GM19395 (cell line): Measurements from ENCODE around the gene TYMS.
"Not testable (repeated sequence)": the region's sequence is repeated elsewhere in the genome, so short reads cannot be mapped to it uniquely, and the experiment has no call there.

Experiments used
- ATAC-seq: cut with Tn5 transposase; IDR thresholded peaks from one replicate; pipeline ENCODE4 v1.9.1; 2021; ENCODE audit warnings: mild to moderate bottlenecking, moderate library complexity; ENCODE audit not compliant: unreplicated experiment

The TYMS gene

DNA sequence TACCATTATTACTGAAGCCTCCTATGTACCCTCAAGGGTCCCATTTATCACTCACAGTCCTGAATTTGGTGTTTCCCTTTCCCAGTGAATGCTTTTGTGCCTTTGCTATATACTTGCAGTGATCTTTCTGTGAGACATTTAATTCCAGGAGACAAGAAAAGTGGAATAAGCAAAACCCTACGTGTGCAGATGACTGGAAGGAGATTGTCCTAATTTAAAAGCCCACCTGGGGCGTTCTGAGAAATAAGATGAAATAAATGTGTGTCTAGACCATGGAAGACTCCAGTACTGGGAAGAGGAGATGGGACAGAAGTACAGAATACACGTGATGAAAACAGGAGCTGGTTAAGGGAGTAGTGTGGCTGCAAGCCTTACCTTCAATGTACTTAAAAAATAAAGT, 19.3 kb downstream of the TYMS start:
- no peak for ATAC-seq

DNA sequence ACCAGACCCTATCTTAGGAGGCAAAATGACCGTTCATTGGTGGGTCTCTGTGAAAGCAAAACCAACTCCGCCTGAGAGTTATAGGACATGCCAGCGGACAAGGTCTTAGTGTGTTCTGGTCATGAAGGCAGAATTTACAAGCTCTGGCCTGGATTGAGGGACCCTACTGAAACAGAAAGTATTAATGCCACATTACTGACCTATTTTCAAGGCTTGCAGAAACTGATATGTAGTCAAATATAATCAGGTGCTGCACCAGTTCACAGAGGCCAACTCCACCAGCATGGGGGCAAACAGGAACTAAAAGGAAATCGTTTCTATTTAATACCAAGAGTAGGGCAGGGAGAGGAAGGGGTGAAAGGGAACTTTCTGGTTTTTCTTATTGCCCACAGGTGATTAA, 19.7 kb downstream of the TYMS start:
- ATAC-seq, result peak; percentile 61

DNA sequence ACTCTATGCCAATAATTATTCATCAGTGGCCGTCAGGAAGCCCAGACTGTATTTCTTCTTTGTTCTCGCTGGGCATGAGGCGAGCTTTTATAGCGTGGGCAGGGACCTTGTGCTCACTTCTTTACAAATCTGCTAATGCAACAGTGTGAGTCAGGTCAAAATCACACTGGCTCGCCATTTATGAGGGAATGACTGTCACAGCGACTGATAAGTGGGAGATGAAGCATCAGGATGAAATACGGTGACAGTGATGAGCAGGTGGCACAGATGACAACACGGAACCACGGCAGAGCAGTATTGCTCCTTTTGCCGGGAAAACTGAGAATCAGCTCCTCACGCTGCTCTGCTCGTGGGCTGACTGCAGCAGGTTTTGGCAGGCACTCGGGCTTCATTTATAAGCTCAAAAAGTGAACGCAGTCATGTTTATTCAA, 20.5 kb downstream of the TYMS start:
- ATAC-seq, result no peak

DNA sequence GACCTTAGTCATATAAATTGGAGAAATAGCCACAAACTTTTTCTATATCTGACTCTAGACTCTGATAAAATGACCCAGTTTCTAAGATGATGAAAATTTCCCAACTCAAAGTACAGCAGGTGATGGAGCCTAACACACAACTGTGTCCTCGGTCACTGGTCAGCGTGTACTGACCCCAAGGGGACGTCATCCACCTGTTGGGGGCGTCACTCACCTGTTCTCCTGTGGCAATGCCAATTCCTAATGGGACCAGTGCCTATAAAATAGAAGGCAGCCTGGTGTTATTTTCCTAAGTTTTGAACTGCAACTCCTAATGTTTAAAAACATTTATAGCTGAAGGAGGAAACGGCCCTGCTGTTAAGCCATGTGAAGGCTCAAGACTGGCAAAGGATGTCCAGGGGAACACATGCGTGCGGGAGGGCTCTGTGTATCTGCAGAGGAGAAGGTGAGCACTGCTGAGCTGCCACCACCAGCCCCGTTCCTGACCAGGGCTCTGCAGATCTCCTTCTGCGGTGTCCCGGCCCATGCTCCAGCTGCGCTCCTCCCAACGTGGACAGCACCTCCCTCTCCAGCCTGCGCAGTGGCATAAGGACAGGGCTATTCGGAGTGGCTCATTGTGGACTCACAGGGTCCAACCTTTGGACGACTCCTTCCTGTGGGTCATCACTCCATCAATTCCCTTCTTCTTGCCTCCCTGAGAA, 21.2 kb downstream of the TYMS start:
- no peak for ATAC-seq

DNA sequence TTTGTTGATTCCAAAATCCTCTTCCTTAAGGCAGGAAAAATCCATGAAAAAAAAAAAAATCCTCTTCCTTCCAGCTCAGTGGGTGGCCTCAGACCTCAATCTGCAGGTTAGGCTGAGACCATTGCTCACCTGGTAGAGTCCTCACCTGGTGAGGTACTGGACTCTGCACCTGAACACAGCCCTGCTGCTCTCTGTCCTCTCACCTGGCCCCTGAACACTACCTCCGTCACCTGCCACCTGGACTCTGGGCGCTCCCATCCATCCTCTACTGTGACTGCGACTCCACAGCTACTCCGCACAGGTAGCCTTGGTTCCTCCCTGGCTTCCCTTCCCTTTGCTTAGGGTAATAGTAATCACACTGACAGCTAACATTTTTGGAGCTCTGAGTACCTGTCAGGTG, 22.1 kb downstream of the TYMS start:
- ATAC-seq, result no peak

DNA sequence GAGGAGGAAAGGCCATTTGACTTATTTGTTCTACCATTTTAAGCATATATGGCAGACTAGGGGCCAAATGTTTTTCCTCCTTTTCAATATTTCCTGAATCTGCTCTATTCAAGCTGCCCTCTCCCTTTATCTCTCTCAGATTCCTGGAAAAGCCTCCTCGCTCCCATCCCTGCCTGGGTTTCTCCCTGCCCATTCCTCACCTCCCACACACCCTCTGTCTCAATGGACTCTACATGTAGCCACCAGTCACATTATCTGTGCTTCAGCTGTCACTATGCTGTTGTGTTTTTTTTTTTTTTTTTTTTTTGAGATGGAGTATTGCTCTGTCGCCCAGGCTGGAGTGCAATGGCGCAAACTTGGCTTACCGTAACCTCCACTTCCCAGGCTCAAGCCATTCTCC, 22.9 kb downstream of the TYMS start:
- ATAC-seq, result no peak

DNA sequence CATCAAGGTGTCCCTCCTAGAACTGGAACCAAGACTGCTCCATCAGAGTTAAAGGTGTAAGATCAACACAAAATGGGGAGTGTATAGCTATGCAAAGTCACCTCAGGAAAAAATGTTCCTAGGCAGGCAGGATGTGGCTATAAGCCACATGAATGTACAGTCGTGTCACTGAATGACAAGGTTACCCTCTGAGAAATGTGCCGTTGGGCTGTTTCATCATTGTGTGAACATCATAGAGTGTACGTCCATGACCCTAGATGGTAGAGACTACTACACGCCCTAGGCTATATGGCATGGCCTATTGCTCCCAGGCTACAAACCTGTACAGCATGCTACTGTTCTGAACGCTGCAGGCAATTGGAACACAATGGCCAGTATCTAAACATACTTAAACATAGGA, 24.5 kb downstream of the TYMS start:
- no peak for ATAC-seq

DNA sequence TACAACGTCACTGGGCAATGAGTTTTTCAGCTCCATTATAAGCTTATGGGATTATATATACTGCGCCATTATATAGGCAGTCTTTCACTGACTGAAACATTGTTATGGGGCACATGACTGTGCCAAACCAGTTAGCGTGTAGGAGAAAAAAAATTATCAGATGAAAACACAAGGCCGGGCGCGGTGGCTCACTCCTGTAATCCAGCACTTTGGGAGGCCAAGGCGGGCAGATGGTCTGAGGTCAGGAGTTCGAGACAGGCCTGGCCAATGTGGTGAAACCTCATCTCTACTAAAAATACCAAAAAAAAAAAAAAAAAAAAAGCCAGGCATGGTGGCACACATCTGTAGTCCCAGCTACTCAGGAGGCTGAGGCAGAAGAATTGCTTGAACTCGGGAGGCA, 25.0 kb downstream of the TYMS start:
- not testable (repeated sequence) for ATAC-seq

DNA sequence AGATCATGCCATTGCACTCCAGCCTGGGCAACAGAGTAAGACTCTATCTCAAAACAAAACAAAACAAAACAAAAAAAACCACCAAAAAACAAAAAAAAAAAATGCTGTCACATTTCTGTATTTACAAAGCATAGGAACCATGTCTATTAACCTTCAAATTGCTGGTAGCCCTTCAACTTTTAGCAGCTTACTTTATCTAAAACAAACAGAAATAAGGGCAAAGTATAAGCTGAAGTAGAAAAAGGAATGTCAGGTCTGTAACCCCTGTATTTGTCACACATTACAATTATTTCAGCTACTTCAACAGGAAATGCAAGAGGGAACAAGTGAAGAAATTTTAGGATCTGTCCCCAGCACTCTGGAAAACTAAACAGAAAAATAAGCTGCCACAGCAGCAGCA, 25.4 kb downstream of the TYMS start:
- no peak for ATAC-seq

DNA sequence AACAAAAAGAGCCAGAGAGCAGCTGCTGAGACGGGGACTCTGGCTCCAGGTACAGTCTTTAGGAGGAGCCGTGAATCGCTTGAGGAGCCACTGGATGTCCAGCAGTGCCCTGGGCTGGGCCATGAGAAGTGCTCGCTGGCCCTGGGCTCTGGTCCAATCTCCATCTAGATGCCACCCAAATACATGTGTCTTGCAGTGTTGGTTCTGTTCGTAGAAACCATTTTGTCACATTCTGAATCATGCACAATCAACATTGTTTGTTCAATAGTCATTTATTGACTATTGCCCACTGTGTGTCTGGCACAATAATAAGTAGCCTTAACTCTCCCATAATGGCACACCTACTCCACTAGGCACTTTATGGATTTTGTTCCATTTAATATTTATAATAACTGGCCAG, 26.1 kb downstream of the TYMS start:
- ATAC-seq, result no peak

DNA sequence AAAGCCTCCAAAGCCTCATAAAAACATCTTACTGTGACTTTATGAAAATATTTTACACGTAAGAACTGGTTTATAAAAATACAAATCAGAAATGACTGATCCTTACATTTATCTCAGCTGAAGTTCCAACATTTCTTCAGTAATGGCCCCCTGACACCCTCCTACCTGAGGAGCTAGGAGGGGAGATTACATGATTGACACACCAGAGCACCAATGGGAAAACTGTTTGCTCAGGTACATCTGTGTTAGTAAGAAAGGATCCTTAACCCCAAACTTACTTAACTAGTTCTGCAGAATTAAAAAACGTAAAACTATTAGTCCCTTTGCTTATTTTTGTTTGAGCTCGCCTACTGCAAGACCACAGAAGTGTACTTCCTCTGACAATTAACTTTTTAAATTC, 28.0 kb downstream of the TYMS start:
- ATAC-seq, result no peak

DNA sequence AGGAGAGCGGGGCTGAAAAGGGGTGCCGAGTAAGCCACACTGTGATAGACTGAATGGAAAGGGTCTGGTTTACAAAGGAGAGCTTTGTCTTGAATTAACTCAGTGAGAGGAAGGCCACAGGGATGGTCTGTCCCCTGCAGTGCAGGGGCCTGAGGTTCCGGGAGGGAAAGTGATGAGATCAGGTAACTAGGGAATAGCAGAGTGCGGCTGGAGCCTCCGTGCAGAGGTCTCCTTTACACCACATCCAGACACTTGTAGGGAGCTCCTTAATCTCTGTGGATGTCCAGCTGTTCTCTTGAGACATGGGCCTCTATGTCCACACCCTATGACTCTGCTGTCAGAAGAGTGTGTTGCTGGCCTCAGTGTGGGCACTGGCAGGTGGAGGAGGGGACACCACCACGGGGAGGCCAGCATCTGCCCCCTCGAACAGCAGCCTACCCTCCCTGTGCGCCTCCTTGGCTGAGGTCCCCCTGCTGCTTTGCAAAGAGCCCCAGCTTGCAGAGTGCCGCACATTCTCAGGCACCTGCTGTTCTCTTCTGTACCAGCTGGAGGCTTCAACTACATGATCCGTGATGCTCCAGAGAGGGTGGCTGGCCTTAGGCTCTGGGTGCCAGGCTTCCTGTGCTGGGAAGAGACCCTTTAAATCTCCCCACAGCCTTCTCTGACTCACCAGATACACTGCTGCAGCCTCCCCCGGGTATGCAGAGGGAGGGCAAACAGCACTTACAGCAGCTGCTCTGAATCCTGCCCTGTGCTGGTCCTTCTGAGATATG, 29.1 kb downstream of the TYMS start:
- no peak for ATAC-seq

DNA sequence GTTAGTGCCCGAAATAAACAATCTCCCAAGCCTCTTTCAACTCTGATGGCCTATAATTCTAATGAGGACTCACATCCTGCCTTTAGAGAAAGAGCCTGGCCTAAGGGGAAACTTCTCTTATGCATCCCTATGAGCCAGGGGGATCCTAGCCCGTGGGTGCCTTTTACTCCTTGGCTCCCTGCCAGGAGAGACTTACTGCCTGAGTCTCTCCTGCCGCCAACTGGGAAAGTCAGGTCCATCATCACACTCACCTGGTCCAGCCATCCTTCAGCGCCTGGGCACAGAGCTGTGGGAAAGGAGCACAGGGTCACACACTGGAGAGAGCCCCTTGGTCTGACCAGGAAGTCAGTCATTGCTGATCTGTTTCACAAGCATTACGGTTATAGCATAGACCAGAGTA, 30.9 kb downstream of the TYMS start:
- ATAC-seq, result no peak

DNA sequence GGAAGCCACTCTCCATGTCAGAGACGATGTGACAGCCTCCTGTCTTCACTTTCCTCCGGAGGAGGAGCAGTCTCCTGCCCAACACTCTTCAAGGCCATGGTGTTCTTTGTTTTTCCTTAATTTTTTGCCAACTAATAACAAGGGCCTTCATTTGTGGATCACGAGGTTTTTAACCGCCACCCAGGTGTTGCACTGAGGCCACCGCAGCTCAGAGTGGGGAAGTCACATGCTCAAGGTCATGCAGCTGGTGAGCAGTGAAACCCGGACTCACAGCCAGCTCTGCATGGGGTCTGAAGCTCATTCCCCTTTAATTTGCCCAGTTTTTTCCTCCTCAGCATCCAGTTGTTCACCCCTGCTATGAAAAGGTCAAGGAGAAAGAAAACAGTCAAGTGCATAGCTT, 35.4 kb downstream of the TYMS start:
- ATAC-seq, result no peak

DNA sequence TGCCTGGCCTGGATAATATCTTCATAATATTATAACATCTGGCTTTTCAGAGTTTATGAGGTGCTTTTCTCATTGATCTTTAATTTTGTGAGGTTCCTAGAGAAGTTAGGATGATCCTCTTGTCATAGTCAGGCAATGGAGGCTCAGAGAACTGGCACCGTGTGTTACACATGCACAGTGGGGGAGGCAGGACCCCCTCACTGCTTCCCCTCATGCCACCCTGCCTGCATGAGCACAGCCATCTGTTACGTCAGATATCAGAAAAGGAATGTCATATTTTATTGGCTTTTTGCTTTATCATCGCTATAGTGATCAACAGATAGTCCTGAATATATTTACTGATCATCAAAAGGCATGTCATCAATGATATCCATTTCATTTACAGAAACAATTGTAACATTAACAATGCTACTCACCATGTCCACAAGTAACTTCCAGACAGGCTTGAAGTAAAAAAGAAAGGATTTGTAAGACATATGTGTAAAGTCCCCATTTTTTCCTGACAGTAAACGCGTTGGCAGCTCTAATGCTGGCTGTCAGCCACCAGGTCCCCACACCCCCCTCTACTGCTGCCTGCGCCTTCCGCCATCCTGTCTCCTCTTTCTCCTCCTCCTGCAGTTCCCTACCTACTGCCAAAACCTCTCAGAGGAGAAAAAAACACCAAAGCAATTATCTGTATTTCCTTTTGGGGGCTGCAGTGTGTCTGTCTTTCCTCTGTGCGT, 36.2 kb downstream of the TYMS start:
- ATAC-seq, result no peak

DNA sequence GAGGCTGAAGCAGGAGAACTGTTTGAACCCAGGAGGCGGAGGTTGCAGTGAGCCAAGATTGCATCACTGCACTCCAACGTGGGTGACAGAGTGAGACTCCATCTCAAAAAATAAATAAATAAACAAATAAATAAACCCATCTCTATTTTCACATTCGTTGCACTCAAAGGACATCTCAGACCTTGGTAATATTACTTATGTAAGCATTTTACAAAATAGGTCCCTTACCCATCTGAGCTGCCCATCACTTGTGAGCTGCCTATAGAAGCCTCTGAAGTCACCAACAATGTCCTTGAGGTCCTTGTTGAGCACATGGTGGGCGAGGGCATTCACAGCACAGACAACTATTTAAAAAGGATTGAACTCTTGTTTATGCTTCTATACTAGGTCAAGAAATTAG, 39.6 kb downstream of the TYMS start:
- ATAC-seq, result no peak

DNA sequence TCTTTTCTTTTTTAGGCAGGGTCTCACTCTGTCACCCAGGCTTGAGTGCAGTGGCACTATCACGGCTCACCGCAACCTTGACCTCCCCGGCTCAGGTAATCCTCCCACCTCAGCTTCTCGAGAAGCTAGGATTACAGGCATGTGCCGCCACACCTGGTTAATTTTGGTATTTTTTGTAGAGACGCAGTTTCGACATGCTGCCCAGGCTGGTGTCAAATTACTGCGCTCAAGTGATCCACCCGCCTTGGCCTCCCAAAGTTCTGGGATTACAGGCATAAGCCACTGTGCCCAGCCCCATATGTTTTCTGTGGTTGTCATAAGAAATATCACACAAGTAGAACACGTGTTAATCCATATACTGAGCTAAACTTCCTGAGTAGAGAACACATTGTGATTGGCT, 40.3 kb downstream of the TYMS start:
- no peak for ATAC-seq

DNA sequence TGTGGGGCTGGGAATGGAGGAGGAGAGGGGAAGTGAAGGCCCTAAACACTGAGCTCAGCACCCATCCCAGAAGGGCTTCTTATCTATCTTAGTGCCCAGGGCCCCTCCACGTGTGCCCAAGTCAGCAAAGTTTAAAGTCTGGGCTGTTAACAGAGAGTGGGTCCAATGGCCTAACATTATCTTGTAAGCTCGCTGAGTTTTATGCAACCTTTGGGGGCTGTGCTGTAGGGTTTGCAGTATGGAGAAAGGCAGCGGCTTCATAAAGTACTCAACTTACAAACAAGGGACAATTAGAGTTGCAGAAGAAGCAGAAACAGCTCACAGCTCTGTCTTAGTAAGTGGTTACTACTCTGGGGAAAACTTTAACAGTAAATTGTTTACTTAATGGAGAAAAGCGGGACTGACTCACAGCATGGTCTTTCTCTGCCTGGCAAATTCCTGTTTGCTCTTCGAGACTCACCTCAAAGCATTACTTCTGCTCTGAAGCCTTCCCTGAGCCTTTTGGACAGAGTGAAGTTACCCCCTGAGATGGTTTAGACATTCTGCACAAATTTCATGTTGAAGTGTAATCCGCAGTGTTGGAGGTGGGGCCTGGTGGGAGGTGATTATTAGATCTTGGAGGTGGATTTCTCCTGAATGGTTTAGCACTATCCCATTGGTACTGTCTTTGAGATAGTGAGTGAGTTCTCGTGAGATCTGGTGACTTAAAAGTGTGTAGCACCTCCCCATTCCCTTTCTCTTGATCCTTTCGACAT, 45.9 kb downstream of the TYMS start:
- no peak for ATAC-seq

DNA sequence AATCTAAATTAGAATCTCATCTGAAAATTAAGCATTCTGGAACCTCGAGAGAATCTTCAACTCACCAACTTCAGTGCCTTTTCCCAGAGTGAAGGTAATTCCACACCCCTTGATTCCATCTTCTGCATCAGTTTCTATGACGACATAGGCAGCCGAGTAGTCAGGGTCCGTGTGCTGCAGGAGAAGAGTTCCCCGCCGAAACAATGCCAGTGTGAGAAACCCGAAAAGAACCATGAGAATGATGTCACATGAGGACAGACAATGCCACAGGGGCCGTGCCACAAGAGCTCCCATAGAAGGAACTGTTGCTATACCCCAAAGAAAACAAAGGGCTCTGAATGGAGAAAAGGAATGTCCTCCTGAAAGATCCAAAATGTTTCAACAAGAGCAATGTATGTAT, 49.0 kb downstream of the TYMS start:
- ATAC-seq, result no peak

DNA sequence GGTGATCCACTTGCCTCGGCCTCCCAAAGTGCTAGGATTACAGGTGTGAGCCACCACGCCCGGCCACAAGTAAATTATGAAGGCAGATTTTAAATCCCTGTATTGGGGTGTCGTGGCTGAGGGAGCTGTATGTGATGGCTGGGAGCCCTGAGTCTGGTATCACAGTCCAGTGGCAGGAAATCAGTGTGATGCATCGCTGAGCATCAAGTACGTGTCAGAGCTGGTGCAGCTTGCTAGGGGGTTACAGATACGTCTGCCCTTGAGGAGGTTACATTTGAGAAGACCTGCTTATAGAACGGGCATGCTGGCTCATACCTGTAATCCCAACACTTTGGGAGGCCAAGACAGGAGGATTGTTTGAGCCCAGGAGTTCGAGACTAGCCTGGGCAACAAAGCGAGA, 50.6 kb downstream of the TYMS start:
- no peak for ATAC-seq

DNA sequence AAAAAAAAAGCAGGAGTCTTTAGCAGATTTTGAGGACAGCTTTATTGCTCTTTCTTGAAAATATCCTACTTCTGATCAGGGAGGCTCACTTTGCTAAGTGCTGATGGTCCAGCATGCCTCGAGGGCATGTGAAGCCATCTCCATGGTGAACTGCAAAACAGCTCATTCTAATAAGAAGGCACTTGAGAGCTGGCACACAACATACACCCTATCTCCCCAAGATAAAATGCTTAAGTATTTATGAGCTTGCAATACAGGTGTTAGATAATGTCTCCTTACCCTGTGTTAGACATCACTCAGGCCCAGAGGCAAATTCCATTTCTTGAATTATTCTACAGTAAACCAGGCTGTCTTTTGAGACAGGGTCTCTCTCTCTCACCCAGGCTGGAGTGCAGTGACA, 52.3 kb downstream of the TYMS start:
- no peak for ATAC-seq
